Limb (tissue), 2 donors: ENCODE measurements around the gene DSCAM.
"Not testable (repeated sequence)": the region's sequence is repeated elsewhere in the genome, so short reads cannot be mapped to it uniquely, and the experiment has no call there.

Experiments used
- DNase-seq, 2 donors: peaks; one replicate each; pipeline ENCODE4 v3.0.0-alpha.2; 2016; ENCODE audit errors: extremely low spot score in 2 of 2

Gene DSCAM

DNA sequence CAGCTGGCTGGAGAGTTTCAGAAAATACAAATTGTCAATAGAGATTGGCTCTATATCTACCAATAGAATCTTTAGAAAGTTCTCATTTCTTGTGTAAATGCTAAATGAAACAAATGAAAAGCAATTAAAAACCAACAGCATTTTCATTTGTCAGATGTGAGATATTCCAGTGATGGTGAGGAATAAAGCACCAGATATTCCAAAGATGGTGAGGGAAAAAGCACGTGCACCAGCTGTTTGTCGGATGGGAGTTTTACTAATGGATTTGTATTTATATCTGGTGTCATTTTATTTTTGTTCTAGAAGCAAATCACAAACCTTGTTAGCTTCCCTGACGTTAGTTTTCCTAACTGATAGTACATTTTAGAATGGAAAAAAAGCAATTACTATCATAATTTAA, 790.9 kb downstream of the DSCAM start:
- DNase-seq, result no peak

GRCh38 chr21:40054403-40054802, 792.6 kb downstream of the DSCAM start:
- DNase-seq, result peak in 1 of 2 donors; percentile 72

DNA sequence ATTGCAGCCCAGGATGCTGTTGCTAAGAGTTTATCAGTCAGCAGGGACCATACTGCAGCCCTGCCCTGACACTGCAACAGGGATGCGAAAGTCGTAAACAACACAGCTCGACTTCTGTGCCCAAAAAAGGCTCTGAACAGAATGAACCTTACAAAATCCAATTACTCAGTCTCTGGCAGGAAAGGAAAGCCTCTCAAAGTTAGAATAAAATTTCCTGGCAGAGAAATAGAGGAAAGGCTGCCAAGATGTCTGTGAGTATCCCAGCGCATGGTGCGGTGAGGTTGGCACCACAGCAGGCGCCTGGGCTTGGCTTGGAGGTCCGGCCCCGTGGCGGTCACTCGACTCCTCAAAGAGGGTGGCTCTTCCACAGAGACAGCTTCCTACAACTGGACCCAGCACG, 794.0 kb downstream of the DSCAM start:
- peak in 1 of 2 donors; percentile 74 for DNase-seq

DNA sequence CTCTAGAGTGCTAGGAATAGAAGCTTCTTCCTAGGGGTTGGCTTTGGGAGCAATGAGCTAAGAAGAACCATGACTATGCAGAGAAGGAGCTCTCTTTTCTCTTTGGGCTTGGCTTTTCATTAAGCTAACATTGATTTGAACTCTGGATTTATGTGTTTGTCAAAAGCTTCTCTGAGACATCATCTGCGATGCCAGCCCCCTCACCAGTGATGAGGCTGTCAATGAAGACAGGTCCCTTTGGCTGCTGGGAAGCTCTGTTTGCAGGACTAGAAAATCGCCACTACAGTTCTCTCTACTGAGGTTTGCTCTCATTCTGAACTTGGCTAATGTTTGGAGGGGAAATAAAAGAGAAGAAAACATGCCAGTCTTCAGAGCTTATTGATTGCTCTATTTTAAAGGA, 794.7 kb downstream of the DSCAM start:
- no peak for DNase-seq

DNA sequence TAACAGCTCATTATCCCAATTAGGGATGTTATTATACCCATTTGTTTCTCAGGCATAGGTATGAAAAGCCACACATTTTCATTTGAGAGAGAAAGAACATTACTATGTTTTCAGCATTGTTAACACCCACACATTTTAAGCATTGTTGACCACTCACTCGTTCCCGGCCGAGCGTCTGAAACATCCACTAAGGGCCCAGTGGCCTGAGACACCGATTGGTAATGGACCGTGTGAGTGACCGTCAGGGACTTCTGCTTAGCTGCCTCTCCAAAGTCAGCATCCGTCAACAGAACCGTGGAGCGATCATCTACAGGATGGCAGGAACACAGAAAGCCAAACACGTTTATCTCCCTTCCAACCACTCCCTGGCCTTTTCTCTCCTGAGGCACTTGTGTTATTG, 795.2 kb downstream of the DSCAM start:
- DNase-seq, result no peak

DNA sequence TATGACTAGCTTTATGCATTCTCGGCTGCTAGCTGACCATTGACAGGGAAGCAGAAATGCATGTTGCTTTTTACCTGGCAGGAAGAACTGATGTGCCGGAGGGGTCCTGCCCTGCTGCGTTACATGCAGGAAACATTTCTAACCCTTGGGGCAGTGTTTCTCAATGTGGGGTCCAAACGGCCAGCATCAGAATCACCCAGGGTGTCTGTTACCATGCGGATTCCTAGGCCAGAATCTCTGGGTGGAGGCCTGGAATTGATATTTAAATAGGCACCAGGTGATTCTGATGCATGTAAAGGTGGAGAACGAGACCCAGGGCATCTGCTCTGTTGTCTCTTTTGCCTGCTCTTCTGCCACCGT, 797.0 kb downstream of the DSCAM start:
- no peak for DNase-seq

GRCh38 chr21:40049031-40049930, 797.7 kb downstream of the DSCAM start:
- no peak for DNase-seq

- DNase-seq, result no peak
Observed at GRCh38 chr21:40047993-40048730, 798.8 kb downstream of the DSCAM start.

- DNase-seq, result no peak
Observed at GRCh38 chr21:40047211-40047610, 799.7 kb downstream of the DSCAM start.

- DNase-seq, result no peak
Observed at GRCh38 chr21:40043866-40044265, 803.1 kb downstream of the DSCAM start.

- DNase-seq, result no peak
Observed at GRCh38 chr21:40043423-40043822, 803.5 kb downstream of the DSCAM start.

GRCh38 chr21:40041446-40041845, 805.5 kb downstream of the DSCAM start:
- no peak for DNase-seq

- DNase-seq, result not testable (repeated sequence)
Observed at GRCh38 chr21:40033156-40033782, 813.7 kb downstream of the DSCAM start.

DNA sequence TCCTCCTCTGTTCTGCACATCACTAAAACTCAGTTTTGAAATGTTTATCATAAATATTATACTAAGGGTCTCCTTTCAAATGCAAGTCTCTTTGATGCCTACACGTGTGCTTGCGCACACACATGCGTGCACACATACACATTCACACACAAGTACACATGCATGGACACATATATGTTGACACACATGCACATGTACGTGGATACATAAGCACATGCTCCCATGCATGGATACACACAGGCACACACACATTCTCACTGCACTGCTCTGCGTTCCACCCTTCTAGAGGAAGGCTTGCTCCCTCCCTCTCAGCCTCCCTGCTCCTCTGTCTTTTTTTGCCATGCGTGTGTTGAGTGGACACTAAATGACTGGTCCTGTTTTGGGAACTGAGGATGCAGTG, 817.1 kb downstream of the DSCAM start:
- no peak for DNase-seq

- DNase-seq, result not testable (repeated sequence)
Observed at GRCh38 chr21:40028393-40028792, 818.6 kb downstream of the DSCAM start.

- DNase-seq, result no peak
Observed at GRCh38 chr21:40021558-40022351, 825.2 kb downstream of the DSCAM start.

DNA sequence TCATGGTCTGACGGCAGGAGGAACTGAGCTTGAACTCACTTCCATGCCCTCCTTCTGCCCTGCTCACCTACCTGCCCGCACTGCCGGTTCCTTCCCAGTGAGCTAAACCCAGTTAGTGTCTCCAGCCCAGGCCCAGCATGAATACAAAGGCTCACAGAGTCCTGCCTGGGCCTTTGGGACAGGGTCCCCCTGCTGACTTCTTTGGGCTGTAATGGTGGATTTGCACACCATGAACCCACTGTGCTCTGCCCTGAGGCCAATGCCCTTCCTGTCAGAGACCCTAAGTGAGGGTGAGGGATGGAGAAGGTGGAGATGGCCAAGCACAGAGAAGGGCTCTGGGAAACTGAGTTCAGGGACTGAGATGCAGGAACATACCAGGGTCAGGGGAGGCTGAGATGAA, 826.3 kb downstream of the DSCAM start:
- no peak for DNase-seq

- no peak for DNase-seq
Observed at GRCh38 chr21:40018871-40019475, 828.0 kb downstream of the DSCAM start.

DNA sequence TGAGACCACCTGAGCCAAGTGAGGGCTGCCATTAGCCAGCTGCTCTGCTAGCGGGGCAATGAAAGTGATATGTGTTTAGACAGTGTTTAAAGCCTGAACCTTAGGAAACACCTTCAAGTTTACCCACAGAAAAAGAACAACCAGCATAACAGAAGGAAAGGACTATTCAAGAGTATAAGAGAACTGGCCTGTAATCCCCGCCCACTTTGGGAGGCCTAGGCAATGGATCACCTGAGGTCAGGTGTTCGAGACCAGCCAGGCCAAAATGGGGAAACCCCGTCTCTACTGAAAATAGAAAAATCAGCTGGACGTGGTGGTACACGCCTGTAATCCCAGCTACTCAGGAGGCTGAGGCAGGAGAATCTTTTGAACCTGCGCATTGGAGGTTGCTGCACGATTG, 830.3 kb downstream of the DSCAM start:
- no peak for DNase-seq

- no peak for DNase-seq
Observed at GRCh38 chr21:40016234-40016633, 830.7 kb downstream of the DSCAM start.

DNA sequence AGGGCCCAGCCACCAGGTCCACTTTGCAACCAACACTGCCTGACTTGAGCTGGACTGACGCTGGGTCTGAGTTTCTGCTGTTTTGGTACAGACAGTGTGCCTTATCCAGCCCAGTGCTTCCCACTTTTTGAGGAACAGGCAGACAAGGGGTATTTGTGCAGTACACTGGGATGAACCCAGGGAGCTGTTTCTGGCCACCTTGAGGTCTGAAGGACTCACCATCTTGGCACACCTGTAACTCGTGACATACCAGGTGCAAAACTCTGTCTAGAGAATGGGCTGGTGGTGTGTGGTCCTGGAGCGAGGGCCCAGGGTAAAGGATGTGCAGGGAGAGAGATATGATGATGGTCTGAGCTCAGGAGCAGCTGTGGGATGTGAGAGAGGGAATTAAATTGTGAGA, 831.1 kb downstream of the DSCAM start:
- no peak for DNase-seq
